Esophagus muscularis mucosa (tissue), 3 donors: ENCODE results near the gene ANKRD34A.
A peak's percentile ranks its signal among the peaks of the same experiment; 100 is the strongest.

Source experiments
- CTCF ChIP-seq, 3 experiments: fragments of 200-600 bp in 2 of 3; fragments of 450-650 bp in 1 of 3; sonication (generic) in 2 of 3; IDR thresholded peaks; one replicate each; pipeline ENCODE4 v1.5.1; 2017 to 2019; ENCODE audit warnings: antibody characterized with exemption in 3 of 3, mild to moderate bottlenecking in 2 of 3, moderate library complexity in 1 of 3
- POLR2A ChIP-seq: fragments of 450-650 bp; IDR thresholded peaks from one replicate; pipeline ENCODE4 v1.6.1; 2017; ENCODE audit warnings: antibody characterized with exemption, moderate library complexity, mild to moderate bottlenecking, low read depth
- POLR2AphosphoS5 ChIP-seq, 2 donors: sonication (generic); formaldehyde crosslinking; IDR thresholded peaks; one replicate each; pipeline ENCODE4 v1.6.1; 2017; ENCODE audit warnings: antibody characterized with exemption in 2 of 2

- TF ChIP-seq CTCF (IDR thresholded peaks at IDR 0.05) = peak in 1 of 3 experiments; percentile 32
- TF ChIP-seq POLR2A = no peak
- no peak for TF ChIP-seq POLR2AphosphoS5 (IDR thresholded peaks at IDR 0.05)
Observed at GRCh38 chr1:145997718-145998023, 33.3 kb upstream of the ANKRD34A start.
